Ectodermal cell (in vitro differentiated cells): ENCODE measurements around the gene RGS3.
"Not testable (repeated sequence)": the region's sequence is repeated elsewhere in the genome, so short reads cannot be mapped to it uniquely, and the experiment has no call there.

ENCODE experiments used
- H3K27ac ChIP-seq: 2 replicates; pipeline ENCODE4 v1.7.0; 2013; ENCODE audit warnings: mild to moderate bottlenecking, low read depth, low read length; ENCODE audit not compliant: insufficient read depth, poor library complexity, severe bottlenecking
- H3K27me3 ChIP-seq: 2 replicates; pipeline ENCODE4 v1.7.0; 2013; ENCODE audit warnings: mild to moderate bottlenecking, low read length; ENCODE audit not compliant: insufficient read depth, control insufficient read depth, poor library complexity, severe bottlenecking
- H3K36me3 ChIP-seq: one replicate; pipeline ENCODE4 v1.7.0; 2013; ENCODE audit warnings: low read length; ENCODE audit not compliant: control insufficient read depth, insufficient read depth
- H3K4me1 ChIP-seq: one replicate; pipeline ENCODE4 v1.7.0; 2013; ENCODE audit warnings: low read length; ENCODE audit not compliant: control insufficient read depth, insufficient read depth
- H3K4me3 ChIP-seq: 2 replicates; pipeline ENCODE4 v1.7.0; 2013; ENCODE audit warnings: low read depth, low read length, control low read depth; ENCODE audit not compliant: insufficient read depth
- H3K9me3 ChIP-seq: 2 replicates; pipeline ENCODE4 v1.7.0; 2013; ENCODE audit warnings: mild to moderate bottlenecking, low read length, moderate library complexity; ENCODE audit not compliant: control insufficient read depth
- WGBS, 2 experiments: methylation state at CpG; one replicate each; pipeline ENCODE4 v1.1.7; 2013; ENCODE audit warnings: missing lambda C conversion rate in 2 of 2; 5-methylcytosine and 5-hydroxymethylcytosine counted together

RGS3 gene

DNA sequence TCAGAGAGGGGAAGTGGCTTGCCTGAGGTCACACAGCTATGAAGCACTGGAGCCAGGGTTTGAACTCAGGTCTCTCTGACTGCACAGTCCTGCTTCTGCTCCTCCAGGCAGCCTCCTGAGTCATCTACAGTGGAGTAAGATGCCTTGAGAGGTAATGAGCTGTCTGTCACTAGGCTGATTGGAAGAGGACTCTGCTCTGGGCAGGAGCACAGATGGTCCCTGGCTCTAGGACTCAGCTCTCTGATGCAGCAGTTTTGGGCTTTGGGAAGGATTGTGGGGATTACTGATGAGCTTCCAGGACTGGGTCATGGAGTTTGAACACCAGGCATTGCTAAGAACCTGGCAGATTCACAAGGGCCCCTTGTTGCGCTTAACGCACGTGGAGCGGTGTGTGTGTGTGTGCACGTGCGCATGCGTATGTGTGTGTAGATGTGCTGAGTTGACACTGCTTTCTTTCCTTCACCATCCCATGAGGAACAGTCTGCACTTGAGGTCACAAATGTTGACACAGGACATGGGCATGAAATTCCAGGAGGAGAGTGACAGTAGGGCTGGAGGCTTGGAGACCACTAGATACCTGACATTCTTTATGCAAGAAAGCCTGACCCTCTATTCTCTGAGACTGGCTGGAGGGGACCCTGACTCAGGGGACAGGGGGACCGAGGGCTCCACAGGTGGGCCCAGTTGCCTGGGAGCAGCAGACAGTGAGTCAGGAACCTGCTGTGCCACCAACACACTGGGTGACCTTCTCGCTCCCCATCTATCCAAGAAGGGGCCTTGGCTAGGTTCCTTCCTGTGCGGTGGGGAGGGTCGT lies 170.5 kb downstream of the RGS3 start:
- Histone ChIP-seq H3K4me3 (no peak overlapping the region), H3K27ac (no peak overlapping the region)
- 84% methylated on average over 11 of the region's 11 CpGs for WGBS, 2 experiments

DNA sequence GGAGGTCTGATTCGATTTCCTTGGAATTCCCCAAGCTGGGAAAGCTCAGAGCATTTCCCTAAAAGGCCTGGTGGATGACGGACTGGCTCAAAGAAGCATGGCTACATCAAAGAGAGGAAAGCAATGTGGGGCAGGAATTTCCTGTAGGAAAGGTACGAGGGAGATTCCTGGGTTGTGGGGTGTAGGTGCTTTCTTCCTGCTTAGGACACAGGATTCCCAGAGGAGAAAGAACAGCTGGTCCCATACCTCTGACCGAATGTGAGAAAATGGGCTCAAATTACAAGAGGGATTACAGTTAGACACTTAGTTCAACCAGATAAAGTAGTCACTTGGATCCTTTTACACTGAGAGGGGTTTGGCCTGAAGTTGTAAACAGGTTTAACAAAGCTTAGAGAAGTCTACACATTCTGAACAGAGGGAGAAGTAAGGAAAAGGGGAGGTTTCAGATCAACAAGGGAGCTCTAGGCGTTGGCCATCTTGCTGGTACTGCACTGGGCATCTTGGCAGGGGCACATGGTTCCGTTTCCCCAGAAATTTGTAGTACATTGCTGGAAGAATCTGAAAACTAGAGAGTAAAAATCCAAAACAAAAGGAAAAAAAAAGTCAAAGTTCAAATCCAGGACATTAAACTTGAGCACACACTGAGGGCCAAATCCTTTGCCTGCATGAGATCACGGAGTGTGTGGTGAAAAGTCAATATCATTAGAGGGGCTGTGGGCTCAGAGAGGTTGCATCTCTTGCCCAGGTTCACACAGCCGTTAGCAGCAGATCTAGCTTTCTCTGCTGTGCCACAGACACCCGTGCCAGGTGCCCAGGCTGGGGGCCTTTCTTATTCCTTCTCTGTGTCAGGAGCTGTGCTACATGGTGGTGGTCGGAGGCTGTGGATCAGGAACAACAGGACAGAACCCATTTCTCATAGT lies 171.3 kb downstream of the RGS3 start:
- H3K27me3 ChIP-seq, result peaks cover 5% of the 10 kb centered on the region
- 60 to 68% methylated on average over 10 of the region's 10 CpGs for WGBS, 2 experiments
- no peak overlapping the region for H3K27ac ChIP-seq
- H3K4me3 ChIP-seq, result no peak overlapping the region
- no peaks in the 10 kb centered on the region for H3K9me3 ChIP-seq
- no peaks in the 10 kb centered on the region for H3K36me3 ChIP-seq
- H3K4me1 ChIP-seq, result peaks cover 17% of the 10 kb centered on the region

More for the DNA sequence above, 170.5 kb downstream of the RGS3 start:
- Histone ChIP-seq H3K27me3 (no peaks in the 10 kb centered on the region), H3K36me3 (no peaks in the 10 kb centered on the region), H3K4me1 (peaks cover 17% of the 10 kb centered on the region), H3K9me3 (no peaks in the 10 kb centered on the region)

DNA sequence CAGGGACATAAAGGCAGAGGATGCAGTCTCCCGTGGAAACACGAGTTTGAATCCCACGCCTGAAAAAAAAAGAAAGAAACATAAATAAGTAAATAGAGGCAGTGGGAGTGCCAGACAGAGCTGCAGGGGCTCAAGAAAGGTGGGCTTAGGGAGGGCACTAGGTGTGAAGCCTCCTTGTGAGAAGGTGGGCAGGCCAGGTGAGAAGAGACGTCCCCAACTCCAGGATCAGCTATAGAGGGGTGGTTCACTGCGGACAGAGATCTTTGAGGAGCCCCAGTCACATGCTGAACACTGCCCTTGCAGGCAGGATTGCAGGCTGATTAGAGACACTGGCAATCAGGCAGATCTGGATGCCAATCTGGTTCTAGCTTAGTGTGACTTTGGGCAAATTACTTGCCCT lies 172.1 kb downstream of the RGS3 start:
- Histone ChIP-seq H3K4me3 (no peak overlapping the region), H3K36me3 (no peaks in the 10 kb centered on the region), H3K9me3 (no peaks in the 10 kb centered on the region), H3K27ac (no peak overlapping the region), H3K4me1 (peaks cover 17% of the 10 kb centered on the region), H3K27me3 (peaks cover 10% of the 10 kb centered on the region)
- WGBS, 2 experiments, result 90 to 93% methylated on average over 5 of the region's 5 CpGs

DNA sequence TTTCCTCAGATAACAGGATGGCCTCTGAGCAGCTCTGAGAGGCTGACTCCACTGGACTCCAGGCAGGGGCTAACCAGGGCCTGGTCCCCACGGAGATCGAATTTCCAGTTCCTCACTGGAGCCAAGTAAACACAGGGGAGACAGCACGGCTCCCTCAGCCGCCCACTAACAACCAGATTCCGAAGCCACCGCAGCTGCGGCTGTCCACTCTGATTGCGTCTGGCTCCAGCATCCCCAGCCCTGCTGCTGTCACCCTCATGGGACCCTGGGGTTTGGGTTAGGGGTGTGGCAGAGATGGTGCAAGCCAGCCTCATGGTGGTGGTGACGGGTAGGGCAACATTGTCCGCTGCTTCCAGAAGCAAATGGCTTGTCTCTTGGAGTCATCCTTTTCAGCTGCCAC lies 172.6 kb downstream of the RGS3 start:
- Histone ChIP-seq H3K27ac (no peak overlapping the region), H3K27me3 (peaks cover 16% of the 10 kb centered on the region), H3K4me1 (peaks cover 17% of the 10 kb centered on the region), H3K9me3 (no peaks in the 10 kb centered on the region), H3K36me3 (no peaks in the 10 kb centered on the region), H3K4me3 (no peak overlapping the region)
- WGBS, 2 experiments, result 77 to 84% methylated on average over 10 of the region's 10 CpGs

DNA sequence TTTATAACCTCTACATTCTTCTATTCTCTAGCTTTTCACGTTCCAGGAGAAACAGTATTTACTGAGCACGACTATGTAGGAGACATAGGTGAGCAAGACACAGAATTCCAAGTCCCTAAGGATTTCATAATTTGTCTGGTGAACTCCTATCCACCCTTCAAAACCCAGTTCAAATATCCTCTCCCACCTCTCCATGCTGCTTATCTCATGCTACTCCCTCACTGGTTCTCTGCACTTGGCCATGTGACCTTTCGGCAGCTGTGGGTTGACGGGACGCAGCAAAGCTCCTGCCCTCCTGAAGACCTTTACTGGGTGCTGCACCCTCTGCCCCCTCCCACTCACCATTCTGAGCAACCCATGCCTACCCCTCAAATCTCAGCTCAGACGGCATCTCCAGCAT lies 173.2 kb downstream of the RGS3 start:
- WGBS, 2 experiments, result 93 to 95% methylated on average over 6 of the region's 6 CpGs

DNA sequence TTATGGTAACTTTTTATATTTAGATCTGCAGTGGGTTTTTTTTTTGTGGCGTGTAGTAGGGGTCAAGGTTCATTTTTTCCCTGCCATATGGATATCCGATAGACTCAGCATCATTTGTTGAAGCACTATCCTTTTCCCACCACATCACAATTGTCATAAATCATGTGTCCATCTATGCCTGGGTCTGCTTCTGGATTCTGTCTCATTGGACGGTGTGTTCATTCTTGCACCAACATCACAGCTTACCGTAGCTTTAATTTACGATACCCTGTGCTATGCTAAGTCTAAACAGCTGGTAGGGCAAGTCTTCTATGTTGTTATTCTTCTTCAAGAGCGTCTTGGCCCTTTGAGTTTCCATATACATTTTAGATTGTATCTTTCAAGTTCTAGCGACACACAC lies 175.0 kb downstream of the RGS3 start:
- Histone ChIP-seq H3K36me3 (no peaks in the 10 kb centered on the region), H3K9me3 (no peaks in the 10 kb centered on the region), H3K4me3 (no peak overlapping the region), H3K27ac (no peak overlapping the region), H3K27me3 (peaks cover 39% of the 10 kb centered on the region), H3K4me1 (peaks cover 17% of the 10 kb centered on the region)
- WGBS, 2 experiments, result 92% methylated on average over 6 to 7 of the region's 7 CpGs

More for the DNA sequence above, 173.2 kb downstream of the RGS3 start:
- Histone ChIP-seq H3K4me1 (peaks cover 17% of the 10 kb centered on the region), H3K36me3 (no peaks in the 10 kb centered on the region), H3K27ac (no peak overlapping the region), H3K27me3 (peaks cover 21% of the 10 kb centered on the region), H3K9me3 (no peaks in the 10 kb centered on the region), H3K4me3 (no peak overlapping the region)

DNA sequence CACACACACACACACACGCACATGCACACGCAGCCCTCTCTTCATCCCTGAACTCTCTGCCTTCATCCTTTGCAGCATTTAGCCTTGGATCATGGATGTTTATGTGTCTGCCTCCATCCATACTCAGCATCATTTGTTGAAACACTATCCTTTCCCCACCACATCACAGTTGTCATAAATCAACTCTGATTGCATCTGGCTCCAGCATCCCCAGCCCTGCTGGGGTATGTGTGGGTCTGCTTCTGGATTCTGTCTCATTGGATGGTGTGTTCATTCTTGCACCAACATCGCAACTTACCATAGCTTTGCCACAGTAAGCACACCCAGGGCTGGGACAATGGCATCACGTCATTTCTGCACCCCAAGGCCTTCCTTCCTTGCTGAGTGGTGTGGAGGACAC lies 175.4 kb downstream of the RGS3 start:
- WGBS, 2 experiments, result 85 to 95% methylated on average over 4 of the region's 4 CpGs
- no peak overlapping the region for H3K27ac ChIP-seq

DNA sequence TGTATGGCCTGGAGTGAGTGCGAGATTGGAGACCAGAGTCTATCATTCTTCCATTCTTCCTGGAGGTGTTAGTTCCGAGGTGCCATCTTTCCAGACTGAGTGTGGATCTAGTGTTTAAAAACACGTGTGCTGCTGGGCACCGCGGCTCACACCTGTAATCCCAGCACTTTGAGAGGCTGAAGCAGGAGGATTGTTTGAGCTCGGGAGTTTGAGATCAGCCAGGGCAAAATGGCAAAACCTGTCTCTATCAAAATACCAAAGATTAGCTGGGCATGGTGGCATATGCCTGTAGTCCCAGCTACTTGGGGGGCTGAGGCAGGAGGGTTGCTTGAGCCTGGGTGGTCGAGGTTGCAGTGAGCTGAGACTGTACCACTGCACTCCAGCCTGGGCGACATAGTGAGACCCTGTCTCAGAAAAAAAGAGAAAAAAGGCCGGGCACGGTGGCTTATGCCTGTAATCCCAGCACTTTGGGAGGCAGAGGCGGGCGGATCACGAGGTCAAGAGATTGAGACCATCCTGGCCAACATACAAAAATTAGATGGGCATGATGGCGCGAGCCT lies 176.0 kb downstream of the RGS3 start:
- 89 to 92% methylated on average over 15 of the region's 15 CpGs for whole genome bisulfite sequencing, 2 experiments
- not testable (repeated sequence) for H3K36me3 ChIP-seq, H3K9me3 ChIP-seq, H3K27ac ChIP-seq, H3K4me3 ChIP-seq
- peaks cover 49% of the 10 kb centered on the region for H3K27me3 ChIP-seq
- peaks cover 11% of the 10 kb centered on the region for H3K4me1 ChIP-seq

More for the DNA sequence above, 175.4 kb downstream of the RGS3 start:
- peaks cover 43% of the 10 kb centered on the region for H3K27me3 ChIP-seq
- peaks cover 17% of the 10 kb centered on the region for H3K4me1 ChIP-seq
- no peaks in the 10 kb centered on the region for H3K36me3 ChIP-seq
- H3K9me3 ChIP-seq, result no peaks in the 10 kb centered on the region
- H3K4me3 ChIP-seq, result no peak overlapping the region

DNA sequence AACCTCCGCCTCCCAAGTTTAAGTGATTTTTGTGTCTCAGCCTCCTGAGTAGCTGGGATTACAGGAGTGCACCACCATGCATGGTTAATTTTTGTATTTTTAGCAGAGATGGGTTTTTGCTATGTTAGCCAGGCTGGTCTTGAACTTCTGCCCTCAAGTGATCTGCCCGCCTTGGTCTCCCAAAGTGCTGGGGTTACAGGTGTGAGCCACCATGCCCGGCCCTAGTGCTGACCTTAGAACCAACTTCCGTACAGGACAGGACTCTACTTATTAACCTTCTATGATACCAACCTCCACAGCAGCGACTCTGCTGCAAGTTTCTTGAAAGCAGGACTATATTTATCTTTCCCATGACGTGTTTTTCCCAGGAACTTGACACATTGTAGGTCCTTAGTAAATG lies 176.9 kb downstream of the RGS3 start:
- H3K27me3 ChIP-seq, result peaks cover 59% of the 10 kb centered on the region
- peaks cover 3% of the 10 kb centered on the region for H3K4me1 ChIP-seq
- 89 to 93% methylated on average over 6 of the region's 6 CpGs for WGBS, 2 experiments
- no peaks in the 10 kb centered on the region for H3K36me3 ChIP-seq
- no peak overlapping the region for H3K27ac ChIP-seq
- H3K9me3 ChIP-seq, result no peaks in the 10 kb centered on the region
- no peak overlapping the region for H3K4me3 ChIP-seq
